ENCODE measurements around the gene PPP2R5C. TPM values are rescaled to one million over a fixed set of nuclear protein-coding genes. Genes with fewer than 3 reads are reported as not detected.

The PPP2R5C gene
- total RNA-seq, result 91.3 and 95.8 TPM in 2 replicates

DNA sequence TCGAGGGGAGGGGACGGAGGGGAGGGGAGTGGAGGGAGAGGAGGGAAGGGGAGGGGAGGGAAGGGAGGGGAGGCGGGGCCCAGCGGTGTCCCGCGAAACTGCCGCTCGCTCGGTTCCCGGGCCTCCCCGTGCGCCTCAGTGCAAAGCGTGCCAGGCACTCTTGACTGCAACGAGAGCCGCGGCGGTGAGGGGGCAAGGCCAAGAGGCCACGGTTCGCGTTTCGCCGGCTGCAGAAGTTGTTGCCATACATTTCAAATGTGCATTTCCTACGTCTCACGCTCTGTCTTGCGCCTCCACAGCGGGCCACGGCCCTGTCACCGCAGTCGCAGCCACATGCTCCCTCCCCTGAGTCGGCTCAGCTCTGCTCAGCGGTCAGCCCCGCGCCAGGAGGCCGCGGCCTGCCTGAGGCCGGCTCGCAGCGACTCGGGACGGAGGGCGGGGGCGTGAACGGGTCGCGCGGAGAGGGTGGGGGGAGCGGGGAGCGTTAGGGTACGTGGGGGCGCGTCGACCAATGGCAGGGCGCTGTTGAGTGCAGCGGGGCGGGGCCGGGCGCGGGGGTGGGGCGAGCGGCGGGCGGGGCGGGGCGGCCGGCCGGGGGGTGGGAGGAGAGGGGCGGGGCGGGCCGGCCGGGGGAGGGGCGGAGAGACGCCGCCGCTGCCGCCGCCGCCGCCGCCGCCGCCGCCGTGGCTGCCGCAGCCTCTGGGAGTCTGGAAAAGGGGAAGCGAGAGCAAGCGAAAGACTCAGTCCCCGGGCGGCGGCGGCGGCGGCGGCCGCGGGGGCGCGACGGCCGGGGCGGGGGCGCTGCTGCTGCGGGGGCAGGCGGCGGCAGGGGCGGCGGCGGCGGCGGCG is at the start of gene PPP2R5C:
Gene PPP2R5C, plus strand, starts transcription at position 678 of the 849 bp plus-strand sequence. CDS start 185 bp downstream, outside the sequence.

GRCh38 chr14:101964297-101965180 is 203.0 kb downstream of the PPP2R5C start, which contains the start of gene DYNC1H1:
Gene DYNC1H1 (plus strand): TSS chr14:101964573. CDS start chr14:101964692, 119 bp downstream.

Other genes with a start within 250 kb of the PPP2R5C start
- gene DIO3, start 200.2 kb upstream of the PPP2R5C start, total RNA-seq, result not detected in 2 replicates
- gene DYNC1H1, start 202.9 kb downstream of the PPP2R5C start, total RNA-seq, result 602 and 609 TPM in 2 replicates

Measured in regular cardiac myocyte (primary cell).